ENCODE results near the gene GINS2. TPM values are rescaled to one million over a fixed set of nuclear protein-coding genes. Genes with fewer than 3 reads are reported as not detected.

The GINS2 gene
- total RNA-seq, 1 donor from 2014 or later, result not detected

DNA sequence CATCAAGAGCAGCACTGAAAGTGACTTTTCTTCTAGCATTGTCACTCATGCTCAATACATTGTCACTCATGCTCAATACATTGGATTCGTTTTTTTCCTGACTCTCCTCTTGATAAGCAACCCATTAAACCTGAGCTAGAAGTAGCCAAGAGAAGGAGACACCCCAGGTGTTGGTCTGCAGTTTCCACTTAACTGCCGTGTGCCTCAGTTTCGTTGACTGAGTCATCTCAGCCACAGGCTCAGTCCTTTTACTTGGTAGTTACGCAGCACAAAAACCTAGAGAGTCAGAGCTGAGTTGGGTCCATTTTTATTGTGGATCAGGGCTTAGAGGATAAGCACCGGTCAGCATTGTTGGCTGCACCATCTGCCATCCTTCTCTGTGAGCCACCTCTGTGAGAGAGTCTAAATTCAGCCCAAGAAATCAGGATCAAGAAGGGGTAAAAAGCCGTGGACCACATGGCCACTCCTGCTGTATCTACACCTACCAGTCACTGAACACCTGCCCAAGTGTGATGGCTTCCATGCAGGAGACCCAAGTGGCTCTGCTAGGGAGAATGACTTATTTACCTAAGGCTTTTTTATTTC is 11.3 kb downstream of the GINS2 start:
- Histone ChIP-seq H3K9me3 (no peaks in the 10 kb centered on the region), H3K27ac (no peak overlapping the region), H3K27me3 (no peaks in the 10 kb centered on the region), H3K36me3 (peaks cover 8 to 21% of the 10 kb centered on the region in 2 donors), H3K4me1 (peaks cover 0 to 2% of the 10 kb centered on the region in 2 donors), H3K4me3 (no peak overlapping the region)
- no peak for DNase-seq (ENCODE audit: low spot score in 2 of 2)
- TF ChIP-seq CTCF (IDR thresholded peaks at IDR 0.05), result no peak
- intact Hi-C loops (cut with DNase I), result no loop called here

DNA sequence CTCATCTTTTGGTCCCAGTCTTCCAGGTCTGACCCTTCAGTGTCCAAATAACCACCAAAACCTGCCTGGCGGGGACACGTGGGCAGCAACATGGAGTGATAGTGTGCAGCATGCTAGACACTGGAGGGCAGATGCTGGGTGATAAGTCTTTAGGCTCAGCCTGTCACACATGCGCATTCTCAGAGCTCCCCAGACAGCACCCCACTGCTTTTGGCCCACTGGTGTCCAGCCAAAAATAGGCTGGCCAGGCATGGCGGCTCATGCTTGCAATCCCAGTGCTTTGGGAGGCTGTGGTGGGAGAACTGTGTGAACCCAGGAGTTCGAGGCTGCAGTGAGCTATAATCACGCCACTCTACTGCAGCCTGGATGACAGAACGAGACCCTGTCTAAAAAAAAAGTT is 12.3 kb downstream of the GINS2 start:
- intact Hi-C loops (cut with DNase I), result no loop called here
- H3K4me3 ChIP-seq, result no peak overlapping the region

DNA sequence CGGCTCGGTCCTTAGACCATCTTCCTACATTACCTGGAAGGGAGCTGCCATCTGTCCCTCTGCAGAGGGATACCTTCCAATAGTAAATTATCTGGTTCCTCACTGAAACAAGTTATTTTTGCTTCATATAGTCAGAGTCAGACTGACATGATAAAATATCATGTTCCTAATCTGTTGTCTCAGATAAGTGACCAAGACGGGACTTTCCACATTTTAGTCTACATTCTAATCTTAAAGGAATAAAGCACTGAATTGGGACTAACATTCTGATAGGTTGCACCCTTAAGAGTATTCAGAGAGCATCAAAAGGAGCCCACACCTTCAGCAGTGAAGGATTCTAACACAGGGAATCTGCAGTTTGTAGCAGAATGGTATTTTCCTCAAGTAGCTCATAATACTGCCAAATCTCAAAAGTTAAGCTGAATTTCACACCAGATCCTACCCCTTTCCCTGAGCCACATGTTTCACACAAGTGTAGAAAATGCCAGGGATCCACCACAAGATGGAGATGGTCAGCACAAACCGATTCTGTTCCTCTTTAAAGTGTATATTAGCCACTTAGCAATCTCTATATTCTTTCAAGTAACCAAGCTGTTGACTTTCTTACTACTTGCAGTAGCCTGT is 13.4 kb downstream of the GINS2 start:
- H3K9me3 ChIP-seq, result no peaks in the 10 kb centered on the region
- TF ChIP-seq CTCF (IDR thresholded peaks at IDR 0.05), result peak in 1 of 3 experiments; percentile 24
- intact Hi-C loops (cut with DNase I), result no loop called here
- peaks cover 0 to 2% of the 10 kb centered on the region in 2 donors for H3K4me1 ChIP-seq
- no peaks in the 10 kb centered on the region for H3K27me3 ChIP-seq
- DNase-seq (ENCODE audit: low spot score in 2 of 2), result no peak
- H3K4me3 ChIP-seq, result no peak overlapping the region
- no peak overlapping the region for H3K27ac ChIP-seq
- H3K36me3 ChIP-seq, result peaks cover 23 to 40% of the 10 kb centered on the region in 2 donors

More for the DNA sequence above, 12.3 kb downstream of the GINS2 start:
- peaks cover 0 to 2% of the 10 kb centered on the region in 2 donors for H3K4me1 ChIP-seq
- H3K36me3 ChIP-seq, result peaks cover 18 to 31% of the 10 kb centered on the region in 2 donors
- no peaks in the 10 kb centered on the region for H3K9me3 ChIP-seq
- no peak for DNase-seq (ENCODE audit: low spot score in 2 of 2)
- TF ChIP-seq CTCF (IDR thresholded peaks at IDR 0.05), result no peak
- H3K27me3 ChIP-seq, result no peaks in the 10 kb centered on the region
- no peak overlapping the region for H3K27ac ChIP-seq

- Histone ChIP-seq H3K27ac (peak overlapping the region in 1 of 2 donors; percentile 44), H3K36me3 (peaks cover 26 to 45% of the 10 kb centered on the region in 2 donors), H3K9me3 (no peaks in the 10 kb centered on the region), H3K4me1 (peaks cover 0 to 2% of the 10 kb centered on the region in 2 donors), H3K27me3 (no peaks in the 10 kb centered on the region), H3K4me3 (no peak overlapping the region)
- intact Hi-C loops (cut with DNase I), result no loop called here
- no peak for TF ChIP-seq CTCF (IDR thresholded peaks at IDR 0.05)
- no peak for DNase-seq (ENCODE audit: low spot score in 2 of 2)
Measured at GRCh38 chr16:85674828-85675227, 13.9 kb downstream of the GINS2 start.

DNA sequence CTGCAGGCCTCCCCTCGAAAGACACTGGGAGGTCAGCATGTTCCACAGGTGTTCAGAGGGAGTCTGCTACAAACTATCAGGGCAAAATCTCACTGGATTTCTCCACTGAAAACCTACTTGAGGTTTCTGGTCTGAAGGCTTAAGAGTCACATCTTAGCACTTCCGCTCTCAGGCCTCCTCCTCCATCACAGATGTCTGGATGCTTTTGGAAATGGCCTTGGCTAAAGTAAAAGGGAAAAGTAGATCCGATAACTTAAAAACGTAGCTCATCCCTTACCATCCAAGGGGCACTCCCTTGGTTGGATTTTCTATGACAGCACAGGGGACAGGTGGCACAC is 14.4 kb downstream of the GINS2 start:
- intact Hi-C loops (cut with DNase I), result no loop called here
- no peak overlapping the region for H3K4me3 ChIP-seq
- no peaks in the 10 kb centered on the region for H3K27me3 ChIP-seq
- DNase-seq (ENCODE audit: low spot score in 2 of 2), result no peak
- H3K9me3 ChIP-seq, result no peaks in the 10 kb centered on the region
- peaks cover 30 to 49% of the 10 kb centered on the region in 2 donors for H3K36me3 ChIP-seq
- H3K4me1 ChIP-seq, result peaks cover 0 to 2% of the 10 kb centered on the region in 2 donors
- H3K27ac ChIP-seq, result peak overlapping the region in 1 of 2 donors; percentile 44
- no peak for TF ChIP-seq CTCF (IDR thresholded peaks at IDR 0.05)

Measured in ascending aorta (tissue), 2 donors.